Hippocampal formation (tissue), 2 donors: ENCODE results near the gene HTRA3.
A peak's percentile ranks its signal among the peaks of the same experiment; 100 is the strongest.
"Not testable (repeated sequence)": the region's sequence is repeated elsewhere in the genome, so short reads cannot be mapped to it uniquely, and the experiment has no call there.

Experiments used
- DNase-seq, 2 donors: peaks; one replicate each; lab custom pipeline; 2025; lab: John Stamatoyannopoulos, UW

HTRA3 gene

DNA sequence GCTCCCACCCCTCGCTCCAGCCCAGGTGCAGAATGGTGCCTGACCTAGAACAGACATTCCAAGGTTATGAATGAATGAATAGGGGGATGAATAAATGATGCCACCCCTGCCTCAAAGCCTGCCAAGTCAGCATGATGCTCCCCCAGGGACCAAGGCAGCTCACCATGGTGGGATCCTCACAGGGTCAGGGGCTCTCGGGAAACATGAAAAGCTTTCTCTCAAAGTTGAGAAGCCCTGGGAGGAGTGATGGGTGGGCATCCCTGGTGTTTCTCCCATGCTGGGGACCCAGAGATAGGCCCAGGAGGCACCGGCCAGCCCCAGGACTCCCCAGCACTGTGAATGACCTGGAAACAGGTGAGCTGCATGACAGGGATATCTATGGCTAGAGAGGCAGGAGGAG, 58.9 kb downstream of the HTRA3 start:
- DNase-seq: no peak

DNA sequence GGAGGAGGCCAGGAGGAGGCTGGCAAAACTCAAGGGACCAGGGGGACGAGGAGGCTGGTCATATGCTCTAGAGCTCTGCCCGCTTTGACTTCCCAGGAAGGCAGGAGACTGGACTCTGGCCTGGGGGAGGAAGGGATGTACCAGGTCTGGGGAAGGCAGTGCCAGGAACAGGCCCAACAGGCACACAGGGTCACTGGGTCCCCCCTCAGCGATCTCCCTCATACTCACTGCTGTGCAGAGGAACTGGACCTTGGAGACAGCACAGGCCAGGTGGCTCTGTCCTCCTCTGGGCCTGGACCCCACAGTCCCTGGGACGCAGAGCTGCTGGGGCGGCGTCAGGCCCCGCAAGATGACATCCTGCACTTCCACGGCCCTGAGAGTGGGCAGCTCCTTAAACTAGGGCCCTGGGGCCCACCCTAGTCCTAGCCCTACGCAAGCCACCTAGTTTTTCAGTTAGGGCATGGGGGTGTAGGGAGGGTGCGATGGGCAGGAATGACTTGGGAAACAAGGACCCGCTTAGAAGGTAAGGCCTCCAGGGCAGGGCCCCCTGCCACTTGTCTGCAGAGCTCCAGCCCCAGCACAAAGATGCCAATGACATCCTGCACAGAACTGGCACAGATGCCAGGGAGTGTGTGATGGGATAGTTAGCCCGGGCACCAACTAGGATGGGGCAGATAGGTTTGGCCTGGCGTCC, 59.5 kb downstream of the HTRA3 start:
- no peak for DNase-seq

DNA sequence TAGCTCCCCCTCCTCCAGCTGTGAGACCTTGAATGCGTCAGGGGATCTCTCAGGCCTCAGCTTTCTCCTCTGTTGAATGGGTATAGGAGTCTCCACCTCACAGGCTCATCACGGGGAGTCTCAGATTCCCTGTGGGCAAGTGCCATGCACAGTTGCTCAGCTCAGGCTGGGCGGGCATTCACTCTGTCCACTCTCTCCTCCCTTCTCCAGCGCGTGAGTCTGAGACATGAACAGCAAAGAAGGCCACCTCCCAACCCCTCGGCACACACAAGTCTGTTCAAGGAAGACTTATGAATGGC, 60.0 kb downstream of the HTRA3 start:
- no peak for DNase-seq

- no peak for DNase-seq
These were observed 60.6 kb downstream of the HTRA3 start for GRCh38 chr4:8329859-8330761.

DNA sequence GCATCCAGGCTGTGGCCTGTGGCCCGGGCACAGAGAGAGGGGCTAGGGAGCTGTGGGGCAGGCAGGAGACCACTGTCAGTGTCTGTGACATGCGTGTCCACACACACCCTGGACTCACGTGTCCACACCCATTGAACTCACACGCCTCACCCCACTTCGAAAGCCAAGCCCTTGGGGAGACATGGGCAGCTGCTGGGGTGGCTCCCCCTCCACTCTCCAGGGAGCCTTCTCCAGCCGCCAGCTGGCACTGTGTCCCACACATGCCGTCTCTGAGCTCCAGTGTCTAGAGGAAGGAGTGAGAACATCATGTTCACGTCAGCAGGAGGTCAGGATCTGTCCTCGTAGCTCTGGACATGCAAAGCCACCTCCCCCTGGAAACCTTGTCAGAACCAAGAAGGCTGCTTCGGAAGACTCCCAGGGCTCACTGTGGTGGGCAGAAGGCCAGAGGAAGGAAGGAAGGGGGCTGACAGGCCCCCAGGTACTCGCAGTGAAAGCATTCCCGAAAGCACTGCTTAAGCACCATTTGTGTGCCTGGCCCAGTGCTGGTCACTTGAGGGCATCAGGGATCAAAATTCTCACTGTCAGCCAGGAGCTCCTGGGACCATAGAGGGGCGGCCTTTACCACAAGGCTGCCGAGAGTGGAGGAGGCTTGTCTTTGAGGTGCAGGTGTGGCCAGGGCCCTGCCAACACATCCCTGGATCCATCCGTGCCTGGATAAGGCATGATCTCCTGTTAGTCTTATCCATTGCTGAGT, 61.4 kb downstream of the HTRA3 start:
- peak in 1 of 2 donors; percentile 12 for DNase-seq

DNA sequence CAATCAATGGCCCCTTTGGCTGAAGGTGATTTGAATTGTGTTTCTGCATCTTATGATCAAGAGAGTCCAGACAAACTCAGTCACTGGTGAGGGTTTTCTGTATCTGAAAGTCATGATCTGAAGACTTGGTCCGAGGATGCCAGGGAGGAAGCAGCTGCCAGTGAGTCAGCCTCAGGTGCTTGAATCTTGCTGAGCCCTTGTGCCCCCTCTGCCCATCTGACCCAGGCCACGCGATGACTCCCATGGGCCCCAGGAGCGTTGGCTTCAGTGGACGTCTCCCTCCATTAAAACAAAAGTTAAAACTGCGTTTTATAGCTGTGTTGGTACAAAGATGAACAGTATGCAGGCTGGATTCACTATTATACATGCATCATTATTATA, 62.0 kb downstream of the HTRA3 start:
- no peak for DNase-seq

DNA sequence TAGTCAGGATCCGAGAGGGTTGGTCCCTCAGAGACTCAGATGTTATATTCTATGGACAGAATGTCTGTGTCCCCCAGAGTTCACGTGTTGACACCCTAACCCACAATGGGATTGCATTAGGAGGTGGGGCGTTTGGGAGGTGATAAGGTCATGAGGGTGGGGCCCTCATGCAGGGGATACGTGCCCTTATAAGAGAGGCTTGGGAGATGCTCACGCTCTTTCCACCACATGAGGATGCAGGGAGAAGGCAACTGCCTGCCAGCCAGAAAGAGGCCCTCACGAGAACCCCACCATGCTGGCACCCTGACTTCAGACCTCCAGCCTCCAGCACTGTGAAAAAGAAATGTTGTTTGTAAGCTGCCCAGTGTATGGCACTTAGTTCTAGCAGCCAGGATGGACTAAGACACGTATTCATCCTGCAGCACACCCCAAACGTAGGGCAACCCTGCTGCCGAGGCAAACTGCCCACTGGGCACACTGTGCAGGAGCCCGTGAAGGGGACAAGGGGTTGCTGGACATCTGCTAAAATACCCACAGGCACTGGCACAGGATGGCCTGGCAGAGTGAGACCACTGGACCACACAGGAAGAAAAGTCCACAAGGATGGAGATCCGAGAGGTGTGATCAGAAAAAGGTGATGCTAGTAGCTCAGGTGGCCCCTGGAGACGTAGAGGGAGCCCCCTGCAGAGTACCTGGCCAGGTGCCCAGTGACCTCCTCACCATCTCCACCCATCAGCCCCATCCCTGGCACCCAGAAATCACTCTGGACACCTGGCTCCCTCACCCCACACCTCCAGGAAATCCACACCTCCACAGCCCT, 62.7 kb downstream of the HTRA3 start:
- no peak for DNase-seq

DNA sequence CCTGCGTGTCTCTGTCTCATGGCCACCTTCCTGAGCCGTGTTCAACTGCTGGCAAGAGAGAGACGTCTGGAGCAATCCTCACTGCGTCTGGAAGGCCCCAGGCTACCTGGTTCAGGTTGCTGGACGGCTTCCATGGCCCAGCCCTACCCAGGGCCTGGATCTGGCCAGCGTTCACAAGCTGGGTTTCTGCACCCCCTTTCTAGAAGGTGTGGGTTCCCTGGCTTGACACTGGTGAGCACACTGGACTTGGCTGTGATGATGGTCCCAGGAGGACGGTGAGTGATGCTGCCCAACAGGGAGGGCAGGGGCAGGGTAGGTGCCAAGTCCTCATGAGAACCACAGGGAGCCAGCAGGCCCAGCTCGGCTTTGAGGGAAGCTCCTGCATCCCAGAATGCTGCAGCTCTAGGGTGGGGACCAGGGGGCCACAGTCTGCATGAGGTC, 63.4 kb downstream of the HTRA3 start:
- DNase-seq: no peak

DNA sequence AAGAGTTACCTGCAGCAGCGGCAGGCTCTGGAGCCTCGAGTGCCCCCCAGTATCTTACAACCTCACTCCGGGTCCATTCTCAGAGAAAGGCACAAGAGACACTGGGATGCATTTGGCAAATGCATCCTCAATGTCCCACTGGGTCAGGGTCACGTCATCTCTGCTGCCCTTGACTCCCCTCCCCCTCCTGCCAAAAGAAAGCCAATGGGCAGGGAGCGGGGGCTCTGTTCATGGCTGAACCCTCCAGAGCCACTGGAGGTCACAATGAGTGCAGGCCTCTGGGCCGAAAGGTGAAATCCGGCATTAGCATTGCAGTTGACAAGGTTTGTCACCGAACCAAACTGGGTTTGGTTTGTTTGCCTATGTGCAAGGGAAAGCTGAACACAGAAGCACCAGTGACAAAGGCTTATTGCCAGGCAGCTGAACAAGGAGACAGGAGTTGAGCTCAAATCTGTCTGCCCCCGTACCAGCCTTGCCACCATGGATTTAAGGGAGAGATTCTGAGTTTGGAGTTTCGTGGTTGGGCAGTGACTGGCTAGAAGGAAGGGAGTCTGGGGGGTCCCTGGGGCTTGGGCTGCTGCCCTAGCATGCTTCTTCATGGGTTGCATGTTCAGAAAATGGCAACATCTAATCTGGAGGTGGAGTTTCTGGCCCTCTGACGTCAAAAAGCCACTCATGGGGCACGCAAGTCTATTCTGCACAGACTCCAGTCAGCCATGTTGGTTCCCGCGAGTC, 64.3 kb downstream of the HTRA3 start:
- DNase-seq: no peak

DNA sequence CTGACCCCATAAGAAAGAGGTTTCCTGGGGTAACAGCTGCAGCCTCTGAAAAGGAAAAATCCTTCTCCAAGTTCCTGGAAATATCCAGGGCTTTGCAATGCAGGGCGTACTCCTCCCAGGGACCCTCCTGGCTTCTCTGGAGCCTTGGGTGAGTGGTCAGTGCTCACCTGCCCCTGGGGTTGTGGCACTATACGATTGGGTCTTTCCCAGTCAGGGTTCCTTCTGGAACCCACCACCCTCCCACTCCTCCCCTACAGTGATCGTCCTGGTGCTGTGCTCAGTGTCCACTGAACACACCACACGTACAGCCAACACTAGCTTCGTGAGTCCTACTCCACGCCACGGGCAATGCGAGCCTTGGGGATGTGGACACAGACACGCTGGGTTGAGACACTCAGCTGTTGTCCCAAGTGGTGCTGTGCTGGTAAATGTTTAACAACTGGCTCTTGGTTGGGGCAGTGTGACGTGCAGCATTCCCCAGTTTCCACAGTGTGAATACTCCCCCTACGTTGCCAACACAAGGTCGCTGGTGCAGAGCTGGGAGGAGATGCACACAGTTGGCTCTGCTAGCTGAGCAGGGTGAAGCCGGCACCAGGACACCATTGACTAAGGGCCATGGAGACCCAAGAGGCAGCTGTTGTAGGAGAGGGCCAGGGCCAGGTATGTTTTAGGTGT, 65.4 kb downstream of the HTRA3 start:
- DNase-seq: no peak

- DNase-seq: no peak
These were observed 66.3 kb downstream of the HTRA3 start for GRCh38 chr4:8335848-8336247.

GRCh38 chr4:8336412-8337075, 67.0 kb downstream of the HTRA3 start:
- no peak for DNase-seq

DNA sequence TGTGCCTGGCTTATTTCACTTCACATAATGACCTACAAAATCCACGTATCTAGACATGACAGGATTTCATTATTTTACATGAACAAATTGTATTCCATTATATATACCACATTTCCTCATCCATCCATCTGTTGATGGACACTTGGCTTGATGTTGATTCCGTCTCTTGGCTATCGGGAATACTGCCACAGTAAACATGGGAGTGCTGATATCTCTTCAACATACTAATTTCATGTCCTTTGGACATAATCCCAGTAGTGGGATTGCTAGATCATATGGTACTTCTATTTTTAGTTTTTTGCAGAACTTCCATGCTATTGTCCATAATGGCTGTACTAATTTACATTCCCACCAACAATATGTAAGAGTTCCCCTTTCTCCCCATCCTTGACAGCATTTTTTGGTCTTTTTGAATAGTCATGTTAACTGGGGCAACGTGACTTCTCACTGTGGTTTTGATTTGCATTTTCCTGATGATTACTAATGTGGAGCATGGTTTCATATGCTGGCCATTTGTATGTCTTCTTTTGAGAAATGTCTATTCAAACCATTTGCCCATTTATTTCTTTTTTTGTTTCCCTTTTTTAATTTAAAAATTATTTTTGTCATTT, 68.9 kb downstream of the HTRA3 start:
- DNase-seq: no peak

- DNase-seq: peak; percentile 63 to 77
These were observed 71.3 kb downstream of the HTRA3 start for GRCh38 chr4:8340781-8341241.

GRCh38 chr4:8341281-8341680, 71.7 kb downstream of the HTRA3 start:
- not testable (repeated sequence) for DNase-seq

GRCh38 chr4:8341691-8342090, 72.1 kb downstream of the HTRA3 start:
- DNase-seq: peak; percentile 8 to 11

- no peak for DNase-seq
These were observed 73.2 kb downstream of the HTRA3 start for GRCh38 chr4:8342651-8343261.

GRCh38 chr4:8343262-8343966, 73.9 kb downstream of the HTRA3 start:
- DNase-seq: no peak
